ENCODE measurements around the gene WDR27.

DNA sequence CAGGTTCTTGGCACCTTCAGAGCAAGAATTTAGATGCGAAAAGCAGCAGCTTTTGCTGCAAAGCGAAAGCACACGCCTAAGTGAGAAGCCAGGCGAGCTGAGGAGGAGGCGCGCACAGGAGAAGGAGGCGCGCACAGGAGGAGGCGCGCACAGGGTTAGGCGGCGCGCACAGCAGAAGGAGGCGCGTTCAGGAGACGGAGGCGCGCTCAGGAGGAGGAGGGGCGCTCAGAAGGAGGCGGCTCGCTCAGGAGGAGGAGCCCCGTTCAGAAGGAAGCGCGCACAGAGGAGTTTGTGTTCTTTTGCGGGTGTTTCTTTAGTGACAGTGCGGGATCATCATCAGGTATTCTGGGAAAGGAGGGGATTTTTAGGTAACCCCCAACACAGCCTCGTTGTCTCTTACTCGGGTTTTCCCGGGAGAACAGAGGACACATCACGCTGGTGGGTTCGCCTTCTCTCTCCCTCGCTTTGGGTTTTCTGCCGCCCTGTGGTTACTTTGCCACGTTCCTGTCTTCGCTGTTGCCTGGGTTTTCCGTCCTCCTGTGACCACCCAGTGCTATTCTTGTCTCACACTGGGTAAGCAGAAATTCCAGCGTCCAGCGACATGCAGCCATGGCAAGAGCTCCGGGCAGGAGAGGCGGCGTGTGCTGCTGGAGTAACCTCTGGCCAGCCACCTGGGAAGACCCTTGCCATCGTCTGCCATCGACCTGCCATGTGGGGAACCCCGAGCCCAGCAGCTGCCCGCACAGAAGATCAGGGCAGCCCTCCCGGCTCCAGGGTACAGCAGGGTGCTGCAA lies 47.0 kb downstream of the WDR27 start:
- TF ChIP-seq, protein P1, sequence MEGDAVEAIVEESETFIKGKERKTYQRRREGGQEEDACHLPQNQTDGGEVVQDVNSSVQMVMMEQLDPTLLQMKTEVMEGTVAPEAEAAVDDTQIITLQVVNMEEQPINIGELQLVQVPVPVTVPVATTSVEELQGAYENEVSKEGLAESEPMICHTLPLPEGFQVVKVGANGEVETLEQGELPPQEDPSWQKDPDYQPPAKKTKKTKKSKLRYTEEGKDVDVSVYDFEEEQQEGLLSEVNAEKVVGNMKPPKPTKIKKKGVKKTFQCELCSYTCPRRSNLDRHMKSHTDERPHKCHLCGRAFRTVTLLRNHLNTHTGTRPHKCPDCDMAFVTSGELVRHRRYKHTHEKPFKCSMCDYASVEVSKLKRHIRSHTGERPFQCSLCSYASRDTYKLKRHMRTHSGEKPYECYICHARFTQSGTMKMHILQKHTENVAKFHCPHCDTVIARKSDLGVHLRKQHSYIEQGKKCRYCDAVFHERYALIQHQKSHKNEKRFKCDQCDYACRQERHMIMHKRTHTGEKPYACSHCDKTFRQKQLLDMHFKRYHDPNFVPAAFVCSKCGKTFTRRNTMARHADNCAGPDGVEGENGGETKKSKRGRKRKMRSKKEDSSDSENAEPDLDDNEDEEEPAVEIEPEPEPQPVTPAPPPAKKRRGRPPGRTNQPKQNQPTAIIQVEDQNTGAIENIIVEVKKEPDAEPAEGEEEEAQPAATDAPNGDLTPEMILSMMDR (IDR thresholded peaks at IDR 0.05; ENCODE audit: borderline replicate concordance, extremely low read depth, low read length, poor library complexity, severe bottlenecking): no peak
- no peak for TF ChIP-seq EZH2 (IDR thresholded peaks at IDR 0.05; ENCODE audit: borderline replicate concordance, low read depth, low read length, severe bottlenecking)

Measured in DND-41 (cell line).